Nephron progenitor cell (in vitro differentiated cells): Measurements from ENCODE around the gene NDUFS1.

Experiments used
- DNase-seq: peaks from one replicate; pipeline ENCODE4 v3.0.0; 2021
- H3K27ac Mint-ChIP-seq: 2 replicates; pipeline ENCODE4 v1.8.0; 2021; ENCODE audit warnings: mild to moderate bottlenecking, moderate library complexity, mixed read lengths
- H3K27me3 Mint-ChIP-seq: 2 replicates; pipeline ENCODE4 v1.8.0; 2021; ENCODE audit warnings: mild to moderate bottlenecking, low read depth, mixed read lengths; ENCODE audit not compliant: poor library complexity
- H3K36me3 Mint-ChIP-seq: 2 replicates; pipeline ENCODE4 v1.8.0; 2021; ENCODE audit warnings: low read depth, mixed read lengths
- H3K4me1 Mint-ChIP-seq: 2 replicates; pipeline ENCODE4 v1.8.0; 2021; ENCODE audit warnings: mixed read lengths
- H3K4me3 Mint-ChIP-seq: 2 replicates; pipeline ENCODE4 v1.8.0; 2021; ENCODE audit warnings: mild to moderate bottlenecking, moderate library complexity, mixed read lengths
- H3K9me3 Mint-ChIP-seq: 2 replicates; pipeline ENCODE4 v1.8.0; 2021; ENCODE audit warnings: mild to moderate bottlenecking, moderate library complexity, mixed read lengths
- CTCF ChIP-seq: fragments of 200-600 bp; sonication (generic); IDR thresholded peaks from 2 replicates; pipeline ENCODE4 v1.5.0; 2021; ENCODE audit warnings: antibody characterized with exemption

NDUFS1 gene

GRCh38 chr2:206069417-206069816, 89.8 kb downstream of the NDUFS1 start:
- Mint-ChIP-seq H3K4me3 (no peak overlapping the region), H3K4me1 (no peaks in the 10 kb centered on the region), H3K36me3 (peaks cover 21% of the 10 kb centered on the region), H3K27me3 (peaks cover 2% of the 10 kb centered on the region), H3K9me3 (no peaks in the 10 kb centered on the region), H3K27ac (no peak overlapping the region)
- TF ChIP-seq CTCF = no peak
- DNase-seq = no peak

GRCh38 chr2:206068207-206068606, 91.0 kb downstream of the NDUFS1 start:
- Mint-ChIP-seq H3K36me3 (peaks cover 31% of the 10 kb centered on the region), H3K9me3 (no peaks in the 10 kb centered on the region), H3K4me1 (no peaks in the 10 kb centered on the region), H3K27ac (no peak overlapping the region), H3K4me3 (no peak overlapping the region), H3K27me3 (peaks cover 2% of the 10 kb centered on the region)
- DNase-seq = no peak
- TF ChIP-seq CTCF = no peak
